ENCODE results near the gene MYBPC3.

The MYBPC3 gene

GRCh38 chr11:47352556-47352955, at the start of gene MYBPC3:
TSS of gene MYBPC3 (minus strand) at chr11:47352702. CDS start at chr11:47352647, 55 bp downstream.
- TF ChIP-seq CTCF (IDR thresholded peaks at IDR 0.05; ENCODE audit: control insufficient read depth, insufficient read depth, low read depth, low read length, missing control alignments), result no peak
- DNase-seq (ENCODE audit: low read depth), result no peak
- no peak within 1 kb of the TSS for H3K4me3 ChIP-seq (ENCODE audit: control insufficient read depth, low read depth, low read length)

- no peak overlapping the region for H3K4me3 ChIP-seq (ENCODE audit: control insufficient read depth, low read depth, low read length)
- no peak for DNase-seq (ENCODE audit: low read depth)
- TF ChIP-seq CTCF (IDR thresholded peaks at IDR 0.05; ENCODE audit: control insufficient read depth, insufficient read depth, low read depth, low read length, missing control alignments), result no peak
Observed at GRCh38 chr11:47400768-47401279, 48.3 kb upstream of the MYBPC3 start.

GRCh38 chr11:47399860-47400767, 47.6 kb upstream of the MYBPC3 start:
- DNase-seq (ENCODE audit: low read depth), result no peak
- peak overlapping the region; percentile 42 for H3K4me3 ChIP-seq (ENCODE audit: control insufficient read depth, low read depth, low read length)
- no peak for TF ChIP-seq CTCF (IDR thresholded peaks at IDR 0.05; ENCODE audit: control insufficient read depth, insufficient read depth, low read depth, low read length, missing control alignments)

GRCh38 chr11:47398551-47398950, 46.0 kb upstream of the MYBPC3 start:
- TF ChIP-seq CTCF (IDR thresholded peaks at IDR 0.05; ENCODE audit: control insufficient read depth, insufficient read depth, low read depth, low read length, missing control alignments), result no peak
- DNase-seq (ENCODE audit: low read depth), result no peak
- H3K4me3 ChIP-seq (ENCODE audit: control insufficient read depth, low read depth, low read length), result no peak overlapping the region

- no peak for TF ChIP-seq CTCF (IDR thresholded peaks at IDR 0.05; ENCODE audit: control insufficient read depth, insufficient read depth, low read depth, low read length, missing control alignments)
- H3K4me3 ChIP-seq (ENCODE audit: control insufficient read depth, low read depth, low read length), result no peak overlapping the region
Observed at GRCh38 chr11:47398011-47398410, 45.5 kb upstream of the MYBPC3 start.

GRCh38 chr11:47396049-47396320, 43.5 kb upstream of the MYBPC3 start:
- DNase-seq (ENCODE audit: low read depth), result no peak
- no peak overlapping the region for H3K4me3 ChIP-seq (ENCODE audit: control insufficient read depth, low read depth, low read length)
- no peak for TF ChIP-seq CTCF (IDR thresholded peaks at IDR 0.05; ENCODE audit: control insufficient read depth, insufficient read depth, low read depth, low read length, missing control alignments)

More at GRCh38 chr11:47398011-47398410, 45.5 kb upstream of the MYBPC3 start:
- no peak for DNase-seq (ENCODE audit: low read depth)
